IMR-90 (cell line): Measurements from ENCODE around the gene ZBTB8B. TPM values are rescaled to one million over a fixed set of nuclear protein-coding genes. Genes with fewer than 3 reads are reported as not detected.

Experiments
- ATAC-seq: fragments of 200-7000 bp; cut with Tn5 transposase; 2 replicates; pipeline ENCODE4 v1.9.1; 2020; ENCODE audit warnings: low read depth, mild to moderate bottlenecking, moderate library complexity
- BruUV-seq: library from RNA; stranded (reverse); fragments of 400-500 nt; replicated peaks from 2 replicates; lab custom pipeline; 2021; lab: Mats Ljungman, UMichigan
- CTCF ChIA-PET: fragments of 300-600 bp; formaldehyde crosslinking; extraction: SDS; loops from one replicate; lab custom pipeline; 2021; ENCODE audit warnings: antibody characterized with exemption; lab: Yijun Ruan, JAX
- POLR2A ChIA-PET: fragments of 300-600 bp; sonication (Branson Sonifier 250); formaldehyde crosslinking; loops from one replicate; lab custom pipeline; 2022; ENCODE audit warnings: antibody characterized with exemption; ENCODE audit not compliant: unreplicated experiment; lab: Charles Lee
- DNase-seq: peaks from one replicate; pipeline ENCODE4 v3.0.0; 2013
- H2AFZ ChIP-seq: replicated peaks from 2 replicates; pipeline ENCODE3; 2013; ENCODE audit warnings: low read length, mild to moderate bottlenecking; ENCODE audit not compliant: poor library complexity
- H2AK5ac ChIP-seq: 2 replicates; pipeline ENCODE4 v1.6.1; 2013; ENCODE audit warnings: low read depth, low read length, inconsistent platforms
- H2AK9ac ChIP-seq: replicated peaks from 2 replicates; pipeline ENCODE3; 2013; ENCODE audit warnings: mild to moderate bottlenecking, low read depth, low read length, moderate library complexity; ENCODE audit not compliant: poor library complexity
- H2BK120ac ChIP-seq: 2 replicates; pipeline ENCODE4 v1.6.1; 2013; ENCODE audit warnings: low read depth, low read length, inconsistent platforms
- H2BK15ac ChIP-seq: 3 replicates; pipeline ENCODE4 v1.6.1; 2013; ENCODE audit warnings: low read depth, low read length, inconsistent platforms
- H2BK20ac ChIP-seq: 2 replicates; pipeline ENCODE4 v1.6.1; 2013; ENCODE audit warnings: low read depth, mild to moderate bottlenecking, inconsistent platforms, low read length, moderate library complexity
- H2BK5ac ChIP-seq: 2 replicates; pipeline ENCODE4 v1.6.1; 2013; ENCODE audit warnings: mild to moderate bottlenecking, low read depth, low read length, inconsistent platforms; ENCODE audit not compliant: poor library complexity, severe bottlenecking
- H3K14ac ChIP-seq: replicated peaks from 2 replicates; pipeline ENCODE4 v1.6.1; 2013; ENCODE audit warnings: low read depth, low read length, inconsistent platforms
- H3K18ac ChIP-seq: 2 replicates; pipeline ENCODE4 v1.6.1; 2013; ENCODE audit warnings: low read depth, low read length, control low read depth
- H3K23ac ChIP-seq: 2 replicates; pipeline ENCODE4 v1.6.1; 2013; ENCODE audit warnings: low read depth, low read length, inconsistent platforms
- H3K27ac ChIP-seq: 2 replicates; pipeline ENCODE4 v1.5.1; 2013; ENCODE audit warnings: mild to moderate bottlenecking, control low read depth, low read length; ENCODE audit not compliant: insufficient read depth
- H3K27me3 ChIP-seq: 2 replicates; pipeline ENCODE4 v1.6.1; 2013; ENCODE audit warnings: low read length; ENCODE audit not compliant: control insufficient read depth, insufficient read depth
- H3K36me3 ChIP-seq: 2 replicates; pipeline ENCODE4 v1.6.1; 2013; ENCODE audit warnings: low read length, mixed read lengths; ENCODE audit not compliant: control insufficient read depth, insufficient read depth
- H3K4ac ChIP-seq: 2 replicates; pipeline ENCODE4 v1.6.1; 2013; ENCODE audit warnings: low read depth, low read length, inconsistent platforms
- H3K4me1 ChIP-seq: 2 replicates; pipeline ENCODE4 v1.6.1; 2013; ENCODE audit warnings: low read length, mixed read lengths; ENCODE audit not compliant: control insufficient read depth, insufficient read depth
- H3K4me2 ChIP-seq: 2 replicates; pipeline ENCODE4 v1.6.1; 2013; ENCODE audit warnings: low read depth, mild to moderate bottlenecking, control low read depth, low read length, moderate library complexity
- H3K4me3 ChIP-seq: 2 replicates; pipeline ENCODE4 v1.5.1; 2013; ENCODE audit warnings: low read depth, mild to moderate bottlenecking, control low read depth, low read length, moderate library complexity; ENCODE audit not compliant: insufficient read depth
- H3K56ac ChIP-seq: 2 replicates; pipeline ENCODE4 v1.6.1; 2013; ENCODE audit warnings: low read length, inconsistent platforms; ENCODE audit not compliant: insufficient read depth; ENCODE audit errors: extremely low read depth
- H3K79me1 ChIP-seq, 2 experiments: 2 replicates each; pipeline ENCODE4 v1.6.1; 2013; ENCODE audit warnings: low read length in 2 of 2, inconsistent platforms in 1 of 2, low read depth in 1 of 2
- H3K9ac ChIP-seq: 2 replicates; pipeline ENCODE4 v1.6.1; 2013; ENCODE audit warnings: low read depth, low read length, control low read depth
- H3K9me1 ChIP-seq: 2 replicates; pipeline ENCODE4 v1.6.1; 2013; ENCODE audit warnings: low read length, inconsistent platforms; ENCODE audit not compliant: insufficient read depth
- H3K9me3 ChIP-seq: 2 replicates; pipeline ENCODE4 v1.6.1; 2013; ENCODE audit warnings: low read length; ENCODE audit not compliant: control insufficient read depth, insufficient read depth
- H4K20me1 ChIP-seq: 2 replicates; pipeline ENCODE4 v1.6.1; 2013; ENCODE audit warnings: low read length, inconsistent platforms; ENCODE audit not compliant: insufficient read depth
- H4K5ac ChIP-seq: 2 replicates; pipeline ENCODE4 v1.6.1; 2013; ENCODE audit warnings: mild to moderate bottlenecking, low read depth, low read length, control low read depth
- H4K8ac ChIP-seq, 2 experiments: 2 replicates each; pipeline ENCODE4 v1.6.1; 2013; ENCODE audit warnings: low read depth in 2 of 2, low read length in 2 of 2, control low read depth in 1 of 2, inconsistent platforms in 1 of 2
- H4K91ac ChIP-seq: 2 replicates; pipeline ENCODE4 v1.6.1; 2013; ENCODE audit warnings: low read depth, low read length, inconsistent platforms; ENCODE audit not compliant: insufficient read depth
- CEBPB ChIP-seq: IDR thresholded peaks from 2 replicates; pipeline ENCODE4 v1.6.1; 2012; ENCODE audit warnings: low read depth, low read length, improper control_type of control experiment
- WGBS, 2 experiments: methylation state at CpG; one replicate each; pipeline versions ENCODE4 v1.1.5 to v1.1.7; 2013; ENCODE audit warnings: missing lambda C conversion rate in 2 of 2; ENCODE audit not compliant: insufficient read length in 1 of 2; ENCODE audit errors: extremely low coverage in 2 of 2; 5-methylcytosine and 5-hydroxymethylcytosine counted together
- dilution Hi-C: fragments of 300-500 bp; cut with HindIII; formaldehyde crosslinking; loops from one replicate; pipeline ENCODE4 v1.14.3; 2018; ENCODE audit warnings: low sequenced_read_pairs; ENCODE audit not compliant: unreplicated experiment
- in situ Hi-C: fragments of 300-500 bp; cut with MboI; formaldehyde crosslinking; loops from 3 replicates; pipeline ENCODE4 v1.14.3; 2019; ENCODE audit warnings: low sequenced_read_pairs, inconsistent platforms, mixed read lengths
- intact Hi-C: fragments of 100-400 bp; cut with micrococcal nuclease; formaldehyde crosslinking; loops from 2 replicates; pipeline ENCODE4 v1.10.0; 2022
- polyA plus RNA-seq, 3 experiments: library from polyadenylated mRNA; depleted of rRNA; stranded (reverse); fragments of >200 nt; gene quantifications; 2 replicates each; pipeline ENCODE4 v1.2.3, GENCODE V29; 2012; ENCODE audit warnings: low replicate concordance in 1 of 3
- total RNA-seq: library from RNA; depleted of rRNA; stranded (reverse); fragments of >200 nt; gene quantifications from 2 replicates; pipeline ENCODE4 v1.2.3, GENCODE V29; 2012

Gene ZBTB8B
- total and polyA plus RNA-seq, 2 of the 4 experiments (the other 2 are of a cell fraction), result not detected

DNA sequence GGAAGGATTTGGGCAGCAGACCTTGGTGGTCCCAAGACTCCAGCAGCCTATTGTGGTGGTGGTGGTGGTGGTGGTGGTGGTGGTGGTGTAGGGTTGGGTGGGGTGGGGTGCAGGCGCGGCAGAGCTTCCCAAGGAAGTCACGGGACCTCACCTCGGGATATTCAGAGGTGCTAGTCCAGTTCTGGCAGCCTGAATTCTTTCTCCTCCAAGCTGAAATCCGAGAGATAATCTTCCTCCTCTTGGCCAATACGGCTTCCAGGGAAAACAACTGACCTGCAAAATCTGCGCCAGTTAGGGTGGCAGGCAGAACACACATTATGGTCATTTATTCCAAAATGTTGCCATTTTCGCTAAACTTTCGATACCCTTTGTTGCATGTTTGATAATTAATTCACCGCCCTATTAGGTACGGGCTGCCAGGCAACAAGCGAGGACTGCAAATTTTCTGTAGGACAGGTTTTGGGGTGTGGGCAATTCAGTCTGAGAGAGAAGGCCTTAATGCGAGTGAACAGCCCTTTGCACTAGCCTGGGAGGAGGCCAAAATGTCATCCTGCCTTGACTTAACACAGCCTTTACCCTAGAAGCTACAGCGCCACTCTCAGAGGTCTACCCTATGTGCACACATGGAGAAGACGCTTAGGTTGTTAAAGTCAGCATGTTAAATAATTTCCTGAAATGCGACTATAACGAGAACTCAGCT, 37.5 kb upstream of the ZBTB8B start:
- intact Hi-C loops (no loop called here), in situ Hi-C loops (no loop called here), dilution Hi-C loops (no loop called here)
- no peak overlapping the region for H3K4ac ChIP-seq
- H2AK5ac ChIP-seq, result no peak overlapping the region
- H3K18ac ChIP-seq, result no peak overlapping the region
- H2AFZ ChIP-seq, result no peak overlapping the region
- no peak for DNase-seq
- ATAC-seq, result no peak
- no peak overlapping the region for H3K9ac ChIP-seq
- H4K91ac ChIP-seq, result no peak overlapping the region
- no peak for TF ChIP-seq CEBPB
- no peak overlapping the region for H4K8ac ChIP-seq
- no peaks in the 10 kb centered on the region for H3K9me1 ChIP-seq
- H3K4me1 ChIP-seq, result no peaks in the 10 kb centered on the region
- H3K27ac ChIP-seq, result no peak overlapping the region
- no peak overlapping the region for H3K4me3 ChIP-seq
- H4K5ac ChIP-seq, result no peak overlapping the region
- H3K36me3 ChIP-seq, result no peaks in the 10 kb centered on the region
- H3K9me3 ChIP-seq, result no peaks in the 10 kb centered on the region; the same call in 1 of the 2 replicates
- no peak overlapping the region for H3K56ac ChIP-seq
- no peak overlapping the region for H2BK15ac ChIP-seq
- no peaks in the 10 kb centered on the region for H4K20me1 ChIP-seq
- no peak overlapping the region for H3K23ac ChIP-seq
- H2AK9ac ChIP-seq, result no peak overlapping the region
- H3K27me3 ChIP-seq, result peaks cover 63% of the 10 kb centered on the region
- no peak overlapping the region for H2BK5ac ChIP-seq
- H3K14ac ChIP-seq, result no peak overlapping the region
- CTCF ChIA-PET, result interaction anchor here (1.5 kb wide), 1 partner anchor 16 kb away, joined by 3 read pairs; no protein-coding TSS in a partner anchor
- POLR2A ChIA-PET, result no interaction called here
- H2BK20ac ChIP-seq, result no peak overlapping the region
- no peak overlapping the region; the same call in 1 of the 2 replicates for H3K4me2 ChIP-seq
- no peak overlapping the region for H2BK120ac ChIP-seq
- no peaks in the 10 kb centered on the region for H3K79me1 ChIP-seq
- WGBS, 2 experiments, result 71% methylated on average over 11 of the region's 17 CpGs; no CpG with 5 or more reads in 1 of the 2 experiments
- no TSS peak for BruUV-seq
